ENCODE measurements around the gene SMARCD1.

DNA sequence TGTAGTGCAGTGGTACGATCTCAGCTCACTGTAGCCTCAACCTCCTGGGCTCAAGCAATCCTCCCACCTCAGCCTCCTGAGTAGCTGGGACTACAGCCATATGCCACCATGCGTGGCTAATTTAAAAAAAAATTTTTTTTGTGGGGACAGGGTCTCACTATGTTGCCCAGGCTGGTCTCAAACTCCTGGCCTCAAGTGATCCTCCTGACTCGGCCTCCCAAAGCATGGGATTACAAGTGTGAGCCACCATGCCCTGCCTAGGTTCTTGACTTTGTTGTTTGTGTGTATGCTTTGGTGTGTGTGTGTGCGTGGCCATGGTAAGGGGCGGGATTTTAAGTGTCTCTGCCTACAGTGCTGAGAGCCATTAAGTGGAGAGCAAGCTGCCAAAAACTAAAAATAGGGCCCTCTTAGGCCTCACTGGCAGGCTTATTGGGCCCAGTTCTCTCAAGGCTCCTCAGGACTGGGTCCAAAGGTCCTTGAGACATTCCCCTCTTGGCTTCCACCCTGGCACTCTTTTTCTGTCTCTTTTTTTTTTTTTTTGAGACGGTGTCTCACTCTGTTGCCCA is 32.0 kb downstream of the SMARCD1 start:
- no peak for TF ChIP-seq EZH2 (IDR thresholded peaks at IDR 0.05; ENCODE audit: borderline replicate concordance)
- TF ChIP-seq, protein P1, sequence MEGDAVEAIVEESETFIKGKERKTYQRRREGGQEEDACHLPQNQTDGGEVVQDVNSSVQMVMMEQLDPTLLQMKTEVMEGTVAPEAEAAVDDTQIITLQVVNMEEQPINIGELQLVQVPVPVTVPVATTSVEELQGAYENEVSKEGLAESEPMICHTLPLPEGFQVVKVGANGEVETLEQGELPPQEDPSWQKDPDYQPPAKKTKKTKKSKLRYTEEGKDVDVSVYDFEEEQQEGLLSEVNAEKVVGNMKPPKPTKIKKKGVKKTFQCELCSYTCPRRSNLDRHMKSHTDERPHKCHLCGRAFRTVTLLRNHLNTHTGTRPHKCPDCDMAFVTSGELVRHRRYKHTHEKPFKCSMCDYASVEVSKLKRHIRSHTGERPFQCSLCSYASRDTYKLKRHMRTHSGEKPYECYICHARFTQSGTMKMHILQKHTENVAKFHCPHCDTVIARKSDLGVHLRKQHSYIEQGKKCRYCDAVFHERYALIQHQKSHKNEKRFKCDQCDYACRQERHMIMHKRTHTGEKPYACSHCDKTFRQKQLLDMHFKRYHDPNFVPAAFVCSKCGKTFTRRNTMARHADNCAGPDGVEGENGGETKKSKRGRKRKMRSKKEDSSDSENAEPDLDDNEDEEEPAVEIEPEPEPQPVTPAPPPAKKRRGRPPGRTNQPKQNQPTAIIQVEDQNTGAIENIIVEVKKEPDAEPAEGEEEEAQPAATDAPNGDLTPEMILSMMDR (IDR thresholded peaks at IDR 0.05; ENCODE audit: poor library complexity) = no peak
